HEK293T (cell line): ENCODE measurements around the gene DCUN1D4.

Experiments used
- ELF4 ChIP-seq: fragments of 450-650 bp; IDR thresholded peaks from 2 replicates; pipeline ENCODE4 v1.6.1; 2017; ENCODE audit warnings: antibody characterized with exemption
- FOXA1 ChIP-seq: fragments of 450-650 bp; IDR thresholded peaks from 2 replicates; pipeline ENCODE4 v1.6.1; 2016; ENCODE audit warnings: mild to moderate bottlenecking
- HDGF ChIP-seq: fragments of 450-650 bp; IDR thresholded peaks from 2 replicates; pipeline ENCODE4 v1.6.1; 2017; ENCODE audit warnings: antibody characterized with exemption, borderline replicate concordance
- ZNF384 ChIP-seq: fragments of 450-650 bp; IDR thresholded peaks from 2 replicates; pipeline ENCODE4 v1.6.1; 2016

DNA sequence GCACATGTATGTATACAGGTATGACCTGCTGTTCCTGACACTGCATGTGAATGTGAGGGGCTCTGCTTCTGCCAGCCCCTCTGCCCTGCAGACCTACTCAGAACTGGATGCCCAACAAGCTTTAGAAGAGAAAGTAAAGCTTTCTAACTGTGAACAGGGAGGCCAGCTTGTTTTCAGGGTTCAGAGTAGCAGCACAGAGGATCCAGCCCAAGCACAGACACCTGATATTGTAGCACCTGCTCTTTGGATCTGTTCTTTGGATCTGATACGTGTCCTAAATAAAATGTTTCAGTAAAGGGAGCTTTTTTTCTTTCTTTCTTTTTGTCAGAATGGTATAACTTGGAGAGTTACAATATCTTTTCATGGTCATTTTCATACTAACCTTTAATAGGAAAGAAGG lies 19.2 kb downstream of the DCUN1D4 start:
- TF ChIP-seq FOXA1 (no peak), ELF4 (no peak), ZNF384 (no peak), HDGF (no peak)
